IMR-90 (cell line): Measurements from ENCODE around the gene NEDD1. TPM values are rescaled to one million over a fixed set of nuclear protein-coding genes. Genes with fewer than 3 reads are reported as not detected.

ENCODE experiments used
- ATAC-seq: fragments of 200-7000 bp; cut with Tn5 transposase; 2 replicates; pipeline ENCODE4 v1.9.1; 2020; ENCODE audit warnings: low read depth, mild to moderate bottlenecking, moderate library complexity
- Bru-seq: library from RNA; stranded (reverse); fragments of 400-500 nt; gene quantifications from one replicate; lab custom pipeline; 2021; lab: Mats Ljungman, UMichigan
- BruChase-seq, 2 experiments: library from RNA; stranded (reverse); fragments of 400-500 nt; gene quantifications; one replicate each; lab custom pipeline; 2021; lab: Mats Ljungman, UMichigan
- BruUV-seq: library from RNA; stranded (reverse); fragments of 400-500 nt; replicated peaks from 2 replicates; lab custom pipeline; 2021; lab: Mats Ljungman, UMichigan
- CTCF ChIA-PET: fragments of 300-600 bp; formaldehyde crosslinking; extraction: SDS; loops from one replicate; lab custom pipeline; 2021; ENCODE audit warnings: antibody characterized with exemption; lab: Yijun Ruan, JAX
- POLR2A ChIA-PET: fragments of 300-600 bp; sonication (Branson Sonifier 250); formaldehyde crosslinking; loops from one replicate; lab custom pipeline; 2022; ENCODE audit warnings: antibody characterized with exemption; ENCODE audit not compliant: unreplicated experiment; lab: Charles Lee
- DNase-seq: peaks from one replicate; pipeline ENCODE4 v3.0.0; 2013
- H2AFZ ChIP-seq: replicated peaks from 2 replicates; pipeline ENCODE3; 2013; ENCODE audit warnings: low read length, mild to moderate bottlenecking; ENCODE audit not compliant: poor library complexity
- H2AK5ac ChIP-seq: 2 replicates; pipeline ENCODE4 v1.6.1; 2013; ENCODE audit warnings: low read depth, low read length, inconsistent platforms
- H2AK9ac ChIP-seq: replicated peaks from 2 replicates; pipeline ENCODE3; 2013; ENCODE audit warnings: mild to moderate bottlenecking, low read depth, low read length, moderate library complexity; ENCODE audit not compliant: poor library complexity
- H2BK120ac ChIP-seq: 2 replicates; pipeline ENCODE4 v1.6.1; 2013; ENCODE audit warnings: low read depth, low read length, inconsistent platforms
- H2BK15ac ChIP-seq: 3 replicates; pipeline ENCODE4 v1.6.1; 2013; ENCODE audit warnings: low read depth, low read length, inconsistent platforms
- H2BK20ac ChIP-seq: 2 replicates; pipeline ENCODE4 v1.6.1; 2013; ENCODE audit warnings: low read depth, mild to moderate bottlenecking, inconsistent platforms, low read length, moderate library complexity
- H2BK5ac ChIP-seq: 2 replicates; pipeline ENCODE4 v1.6.1; 2013; ENCODE audit warnings: mild to moderate bottlenecking, low read depth, low read length, inconsistent platforms; ENCODE audit not compliant: poor library complexity, severe bottlenecking
- H3K14ac ChIP-seq: replicated peaks from 2 replicates; pipeline ENCODE4 v1.6.1; 2013; ENCODE audit warnings: low read depth, low read length, inconsistent platforms
- H3K18ac ChIP-seq: 2 replicates; pipeline ENCODE4 v1.6.1; 2013; ENCODE audit warnings: low read depth, low read length, control low read depth
- H3K23ac ChIP-seq: 2 replicates; pipeline ENCODE4 v1.6.1; 2013; ENCODE audit warnings: low read depth, low read length, inconsistent platforms
- H3K27ac ChIP-seq: 2 replicates; pipeline ENCODE4 v1.5.1; 2013; ENCODE audit warnings: mild to moderate bottlenecking, control low read depth, low read length; ENCODE audit not compliant: insufficient read depth
- H3K27me3 ChIP-seq: 2 replicates; pipeline ENCODE4 v1.6.1; 2013; ENCODE audit warnings: low read length; ENCODE audit not compliant: control insufficient read depth, insufficient read depth
- H3K36me3 ChIP-seq: 2 replicates; pipeline ENCODE4 v1.6.1; 2013; ENCODE audit warnings: low read length, mixed read lengths; ENCODE audit not compliant: control insufficient read depth, insufficient read depth
- H3K4ac ChIP-seq: 2 replicates; pipeline ENCODE4 v1.6.1; 2013; ENCODE audit warnings: low read depth, low read length, inconsistent platforms
- H3K4me1 ChIP-seq: 2 replicates; pipeline ENCODE4 v1.6.1; 2013; ENCODE audit warnings: low read length, mixed read lengths; ENCODE audit not compliant: control insufficient read depth, insufficient read depth
- H3K4me2 ChIP-seq: 2 replicates; pipeline ENCODE4 v1.6.1; 2013; ENCODE audit warnings: low read depth, mild to moderate bottlenecking, control low read depth, low read length, moderate library complexity
- H3K4me3 ChIP-seq: 2 replicates; pipeline ENCODE4 v1.5.1; 2013; ENCODE audit warnings: low read depth, mild to moderate bottlenecking, control low read depth, low read length, moderate library complexity; ENCODE audit not compliant: insufficient read depth
- H3K56ac ChIP-seq: 2 replicates; pipeline ENCODE4 v1.6.1; 2013; ENCODE audit warnings: low read length, inconsistent platforms; ENCODE audit not compliant: insufficient read depth; ENCODE audit errors: extremely low read depth
- H3K79me1 ChIP-seq, 2 experiments: 2 replicates each; pipeline ENCODE4 v1.6.1; 2013; ENCODE audit warnings: low read length in 2 of 2, inconsistent platforms in 1 of 2, low read depth in 1 of 2
- H3K9ac ChIP-seq: 2 replicates; pipeline ENCODE4 v1.6.1; 2013; ENCODE audit warnings: low read depth, low read length, control low read depth
- H3K9me1 ChIP-seq: 2 replicates; pipeline ENCODE4 v1.6.1; 2013; ENCODE audit warnings: low read length, inconsistent platforms; ENCODE audit not compliant: insufficient read depth
- H3K9me3 ChIP-seq: 2 replicates; pipeline ENCODE4 v1.6.1; 2013; ENCODE audit warnings: low read length; ENCODE audit not compliant: control insufficient read depth, insufficient read depth
- H4K20me1 ChIP-seq: 2 replicates; pipeline ENCODE4 v1.6.1; 2013; ENCODE audit warnings: low read length, inconsistent platforms; ENCODE audit not compliant: insufficient read depth
- H4K5ac ChIP-seq: 2 replicates; pipeline ENCODE4 v1.6.1; 2013; ENCODE audit warnings: mild to moderate bottlenecking, low read depth, low read length, control low read depth
- H4K8ac ChIP-seq, 2 experiments: 2 replicates each; pipeline ENCODE4 v1.6.1; 2013; ENCODE audit warnings: low read depth in 2 of 2, low read length in 2 of 2, control low read depth in 1 of 2, inconsistent platforms in 1 of 2
- H4K91ac ChIP-seq: 2 replicates; pipeline ENCODE4 v1.6.1; 2013; ENCODE audit warnings: low read depth, low read length, inconsistent platforms; ENCODE audit not compliant: insufficient read depth
- BHLHE40 ChIP-seq: fragments of 150-350 bp; IDR thresholded peaks from 2 replicates; pipeline ENCODE4 v1.6.1; 2016; ENCODE audit warnings: mild to moderate bottlenecking, low read depth, low read length
- CEBPB ChIP-seq: IDR thresholded peaks from 2 replicates; pipeline ENCODE4 v1.6.1; 2012; ENCODE audit warnings: low read depth, low read length, improper control_type of control experiment
- CHD1 ChIP-seq: IDR thresholded peaks from 2 replicates; pipeline ENCODE4 v1.6.1; 2012; ENCODE audit warnings: low read depth, low read length, improper control_type of control experiment
- MAFK ChIP-seq: IDR thresholded peaks from 2 replicates; pipeline ENCODE4 v1.6.1; 2012; ENCODE audit warnings: low read depth, low read length, improper control_type of control experiment
- MAZ ChIP-seq: IDR thresholded peaks from 2 replicates; pipeline ENCODE4 v1.6.1; 2012; ENCODE audit warnings: low read depth, mild to moderate bottlenecking, low read length, improper control_type of control experiment, moderate library complexity, borderline replicate concordance
- NFE2L2 ChIP-seq: fragments of 150-350 bp; IDR thresholded peaks from 2 replicates; pipeline ENCODE4 v1.6.1; 2016; ENCODE audit warnings: low read depth, mild to moderate bottlenecking, low read length
- POLR2A ChIP-seq: IDR thresholded peaks from 2 replicates; pipeline ENCODE4 v1.6.1; 2012; ENCODE audit warnings: mild to moderate bottlenecking, low read depth, low read length
- RAD21 ChIP-seq: IDR thresholded peaks from 2 replicates; pipeline ENCODE4 v1.6.1; 2012; ENCODE audit warnings: low read length, improper control_type of control experiment
- RFX5 ChIP-seq: IDR thresholded peaks from 2 replicates; pipeline ENCODE4 v1.8.0; 2012; ENCODE audit warnings: low read depth, mild to moderate bottlenecking, low read length, moderate library complexity
- WGBS, 2 experiments: methylation state at CpG; one replicate each; pipeline versions ENCODE4 v1.1.5 to v1.1.7; 2013; ENCODE audit warnings: missing lambda C conversion rate in 2 of 2; ENCODE audit not compliant: insufficient read length in 1 of 2; ENCODE audit errors: extremely low coverage in 2 of 2; 5-methylcytosine and 5-hydroxymethylcytosine counted together
- dilution Hi-C: fragments of 300-500 bp; cut with HindIII; formaldehyde crosslinking; loops from one replicate; pipeline ENCODE4 v1.14.3; 2018; ENCODE audit warnings: low sequenced_read_pairs; ENCODE audit not compliant: unreplicated experiment
- in situ Hi-C: fragments of 300-500 bp; cut with MboI; formaldehyde crosslinking; loops from 3 replicates; pipeline ENCODE4 v1.14.3; 2019; ENCODE audit warnings: low sequenced_read_pairs, inconsistent platforms, mixed read lengths
- intact Hi-C: fragments of 100-400 bp; cut with micrococcal nuclease; formaldehyde crosslinking; loops from 2 replicates; pipeline ENCODE4 v1.10.0; 2022
- long read RNA-seq: library from polyadenylated mRNA; unstranded; transcript quantifications from one replicate; pipeline ENCODE4 v2.0.0, GENCODE V29; 2021; ENCODE audit not compliant: unreplicated experiment
- polyA plus RNA-seq, 3 experiments: library from polyadenylated mRNA; depleted of rRNA; stranded (reverse); fragments of >200 nt; gene quantifications; 2 replicates each; pipeline ENCODE4 v1.2.3, GENCODE V29; 2012; ENCODE audit warnings: low replicate concordance in 1 of 3
- total RNA-seq: library from RNA; depleted of rRNA; stranded (reverse); fragments of >200 nt; gene quantifications from 2 replicates; pipeline ENCODE4 v1.2.3, GENCODE V29; 2012; rRNA removed
- TF ChIP-seq, protein P1 (sequence below): fragments of 150-350 bp; IDR thresholded peaks from 2 replicates; pipeline ENCODE4 v1.6.1; 2016; ENCODE audit warnings: low read depth, mild to moderate bottlenecking, low read length, moderate library complexity, borderline replicate concordance

The NEDD1 gene, protein sequence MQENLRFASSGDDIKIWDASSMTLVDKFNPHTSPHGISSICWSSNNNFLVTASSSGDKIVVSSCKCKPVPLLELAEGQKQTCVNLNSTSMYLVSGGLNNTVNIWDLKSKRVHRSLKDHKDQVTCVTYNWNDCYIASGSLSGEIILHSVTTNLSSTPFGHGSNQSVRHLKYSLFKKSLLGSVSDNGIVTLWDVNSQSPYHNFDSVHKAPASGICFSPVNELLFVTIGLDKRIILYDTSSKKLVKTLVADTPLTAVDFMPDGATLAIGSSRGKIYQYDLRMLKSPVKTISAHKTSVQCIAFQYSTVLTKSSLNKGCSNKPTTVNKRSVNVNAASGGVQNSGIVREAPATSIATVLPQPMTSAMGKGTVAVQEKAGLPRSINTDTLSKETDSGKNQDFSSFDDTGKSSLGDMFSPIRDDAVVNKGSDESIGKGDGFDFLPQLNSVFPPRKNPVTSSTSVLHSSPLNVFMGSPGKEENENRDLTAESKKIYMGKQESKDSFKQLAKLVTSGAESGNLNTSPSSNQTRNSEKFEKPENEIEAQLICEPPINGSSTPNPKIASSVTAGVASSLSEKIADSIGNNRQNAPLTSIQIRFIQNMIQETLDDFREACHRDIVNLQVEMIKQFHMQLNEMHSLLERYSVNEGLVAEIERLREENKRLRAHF
- total RNA-seq (48.0 and 60.5 TPM in 2 replicates), polyA plus RNA-seq (2012; rRNA removed) (8.1 and 10.0 TPM in 2 replicates), Bru-seq, nascent RNA (percentile 68 among the genes with signal in this experiment), BruChase-seq, experiment 1, labeled RNA remaining after a 6-hour chase (percentile 64 among the genes with signal in this experiment), BruChase-seq, experiment 2, labeled RNA remaining after a 2-hour chase (percentile 69 among the genes with signal in this experiment)
- polyA plus RNA-seq (2012; cell fraction: cytosol; rRNA removed) = 1.4 and 1.7 TPM in 2 replicates
- 0.87 and 6.3 TPM in 2 replicates for polyA plus RNA-seq (2012; cell fraction: nucleus; rRNA removed; ENCODE audit: low replicate concordance)
- long read RNA-seq, full-length matches to known transcripts = 26 of 39 reads
- long read RNA-seq, partial matches to known transcripts = 1 of 39 reads
- long read RNA-seq, other reads (novel, unspliced or antisense) = 12 of 39 reads

DNA sequence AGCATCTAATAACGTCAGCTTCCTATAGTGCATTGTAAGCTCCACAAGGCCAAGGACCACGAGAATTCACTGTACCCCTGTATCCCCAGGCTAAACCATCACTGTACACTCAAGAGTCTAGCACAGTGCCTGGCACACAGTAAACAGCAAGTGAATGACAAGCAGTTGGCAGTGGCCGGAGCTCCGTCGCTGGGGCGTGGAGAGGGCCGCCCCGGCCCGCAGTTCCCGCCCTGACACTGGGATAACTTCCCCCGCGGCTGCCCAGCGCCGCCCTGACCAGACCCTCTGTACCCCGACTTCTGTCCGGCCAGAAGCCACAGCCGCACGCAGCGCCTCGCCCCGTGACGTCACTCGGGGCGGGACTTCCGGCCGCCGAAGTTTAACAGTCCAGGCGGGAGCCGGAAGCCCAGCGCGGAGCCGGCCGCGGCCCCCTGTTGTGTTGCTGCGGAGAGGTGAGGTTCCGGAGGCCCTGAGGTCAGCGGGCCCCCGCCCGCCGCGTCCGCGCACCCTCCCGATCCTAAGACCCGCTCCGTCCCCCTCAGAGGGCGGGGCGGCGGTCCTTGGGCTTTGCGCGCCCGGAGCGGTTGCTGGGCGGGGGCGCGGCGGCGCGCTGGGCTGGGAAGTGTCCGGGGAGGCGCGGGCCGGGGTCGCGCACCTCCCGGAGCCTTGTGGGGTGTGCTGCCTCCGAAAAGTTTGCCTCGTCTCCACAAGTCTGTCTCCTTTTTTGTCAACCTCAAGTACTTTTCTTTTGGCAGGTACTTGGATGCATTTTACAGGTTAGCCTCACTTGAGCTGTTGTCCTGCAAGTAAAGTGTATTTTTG lies at the start of gene NEDD1:
Gene NEDD1 (plus strand): TSS at position 409 of the 822 bp plus-strand sequence. CDS start 2,503 bp downstream, outside the sequence.
- H2AFZ ChIP-seq = peak within 1 kb of the TSS; percentile 93
- 3% methylated on average over 21 of the region's 68 CpGs; no CpG with 5 or more reads in 1 of the 2 experiments for WGBS, 2 experiments
- H3K27ac ChIP-seq = peak within 1 kb of the TSS; percentile 61
- H3K9me3 ChIP-seq = no peaks in the 10 kb centered on the region
- H3K23ac ChIP-seq = peak within 1 kb of the TSS; percentile 66
- BruUV-seq = no TSS peak
- peak within 1 kb of the TSS; percentile 92 for H3K4me2 ChIP-seq
- peak within 1 kb of the TSS; percentile 88 for H3K9ac ChIP-seq
- H3K9me1 ChIP-seq = peaks cover 4% of the 10 kb centered on the region
- peak within 1 kb of the TSS; percentile 91 for H3K14ac ChIP-seq
- peak within 1 kb of the TSS; percentile 63; the same call in 1 of the 3 replicates for H2BK15ac ChIP-seq
- H3K56ac ChIP-seq = peak within 1 kb of the TSS; percentile 66
- H3K4ac ChIP-seq = peak within 1 kb of the TSS; percentile 78
- H2AK5ac ChIP-seq = peak within 1 kb of the TSS; percentile 83
- no peaks in the 10 kb centered on the region for H3K27me3 ChIP-seq
- TF ChIP-seq BHLHE40 = no peak
- peak; percentile 53; the same call in 1 of the 2 replicates for TF ChIP-seq POLR2A
- TF ChIP-seq, protein P1, sequence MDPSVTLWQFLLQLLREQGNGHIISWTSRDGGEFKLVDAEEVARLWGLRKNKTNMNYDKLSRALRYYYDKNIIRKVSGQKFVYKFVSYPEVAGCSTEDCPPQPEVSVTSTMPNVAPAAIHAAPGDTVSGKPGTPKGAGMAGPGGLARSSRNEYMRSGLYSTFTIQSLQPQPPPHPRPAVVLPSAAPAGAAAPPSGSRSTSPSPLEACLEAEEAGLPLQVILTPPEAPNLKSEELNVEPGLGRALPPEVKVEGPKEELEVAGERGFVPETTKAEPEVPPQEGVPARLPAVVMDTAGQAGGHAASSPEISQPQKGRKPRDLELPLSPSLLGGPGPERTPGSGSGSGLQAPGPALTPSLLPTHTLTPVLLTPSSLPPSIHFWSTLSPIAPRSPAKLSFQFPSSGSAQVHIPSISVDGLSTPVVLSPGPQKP = no peak
- TF ChIP-seq CEBPB = no peak
- TF ChIP-seq MAFK = no peak
- TF ChIP-seq RAD21 = no peak
- 0 out of 2 replicates have a peak, but pooled peaks have one; percentile 38 for TF ChIP-seq CHD1
- no peak for TF ChIP-seq RFX5
- TF ChIP-seq MAZ = peak; percentile 75
- TF ChIP-seq NFE2L2 = no peak
- H3K4me3 ChIP-seq = peak within 1 kb of the TSS; percentile 86
- peak within 1 kb of the TSS; percentile 64 for H2BK5ac ChIP-seq
- peaks cover 5% of the 10 kb centered on the region; the same call in 1 of the 2 replicates for H3K4me1 ChIP-seq
- peak within 1 kb of the TSS; percentile 87 for H3K18ac ChIP-seq
- in situ Hi-C loops (no loop called here), dilution Hi-C loops (no loop called here), intact Hi-C loops (no loop called here)
- CTCF ChIA-PET = interaction anchor here (0.6 kb wide), 1 partner anchor 10 kb away, joined by 3 read pairs; no protein-coding TSS in a partner anchor
- peak; percentile 67 for DNase-seq
- POLR2A ChIA-PET = interaction anchor here (0.5 kb wide), 1 partner anchor 11 kb away, joined by 3 read pairs; no protein-coding TSS in a partner anchor
- no peaks in the 10 kb centered on the region for H3K36me3 ChIP-seq
- ATAC-seq = peak; percentile 94
- H4K8ac ChIP-seq = peak within 1 kb of the TSS; percentile 97 to 100
- H4K91ac ChIP-seq = peak within 1 kb of the TSS; percentile 91
- H2AK9ac ChIP-seq = peak within 1 kb of the TSS; percentile 13
- no peak within 1 kb of the TSS for H2BK20ac ChIP-seq
- peak within 1 kb of the TSS; percentile 98 for H4K5ac ChIP-seq
- H3K79me1 ChIP-seq = peaks cover 27 to 28% of the 10 kb centered on the region in 2 experiments
- peak within 1 kb of the TSS; percentile 28 for H2BK120ac ChIP-seq
- no peaks in the 10 kb centered on the region for H4K20me1 ChIP-seq
